T1000 (cell line): Measurements from ENCODE around the gene SPO11.

Experiments used
- DNase-seq: peaks from one replicate; lab custom pipeline; 2025; ENCODE audit warnings: mixed read lengths; lab: John Stamatoyannopoulos, UW

SPO11 gene

DNA sequence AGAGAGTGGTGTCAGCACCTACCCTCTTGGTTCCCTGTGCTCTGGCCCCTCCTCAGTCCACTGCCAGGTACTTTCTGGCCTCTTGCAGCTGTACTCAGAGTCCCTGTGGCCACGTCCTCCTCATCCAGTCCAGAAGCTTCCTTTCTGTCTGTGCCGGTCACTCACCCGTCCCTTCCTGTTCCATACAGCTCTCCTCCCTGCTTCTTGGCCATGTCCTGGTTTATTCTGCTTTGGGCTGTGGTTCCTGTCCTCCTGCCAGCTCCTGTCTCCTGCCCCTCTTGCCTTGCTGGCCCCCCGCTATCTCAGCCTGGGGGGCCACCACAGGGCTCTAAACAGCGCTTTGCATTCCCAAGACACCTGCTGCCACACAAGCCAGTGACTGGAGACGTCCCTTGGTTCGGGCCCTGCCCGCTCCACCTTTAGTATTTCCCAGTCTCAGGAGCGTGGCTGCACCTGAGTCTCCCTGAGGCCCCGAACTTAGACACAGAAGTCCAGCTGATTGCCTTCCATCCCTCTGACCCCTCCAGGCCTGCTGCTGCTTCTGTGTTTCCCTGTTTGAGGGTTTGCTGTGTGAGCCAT, 46.1 kb downstream of the SPO11 start:
- no peak for DNase-seq

DNA sequence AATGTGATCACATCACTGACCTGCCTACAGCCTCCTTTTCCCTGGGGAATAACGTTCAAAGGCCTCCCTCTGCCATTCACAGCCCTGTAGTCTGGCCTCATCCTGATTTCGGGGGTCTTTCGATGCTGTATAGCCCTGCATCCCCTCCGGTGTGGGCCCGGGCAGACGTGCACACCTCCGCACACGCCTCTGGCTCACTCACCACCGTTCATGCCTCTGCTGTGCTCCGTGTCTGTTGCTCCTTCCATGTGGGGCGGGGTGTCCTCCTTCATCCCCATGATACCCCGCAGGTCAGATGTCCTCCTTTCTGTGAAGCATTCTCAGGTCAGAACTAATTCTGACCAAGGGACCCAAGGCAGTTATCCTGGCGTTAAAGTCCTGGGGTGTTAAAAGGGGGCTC, 47.7 kb downstream of the SPO11 start:
- DNase-seq, result no peak

DNA sequence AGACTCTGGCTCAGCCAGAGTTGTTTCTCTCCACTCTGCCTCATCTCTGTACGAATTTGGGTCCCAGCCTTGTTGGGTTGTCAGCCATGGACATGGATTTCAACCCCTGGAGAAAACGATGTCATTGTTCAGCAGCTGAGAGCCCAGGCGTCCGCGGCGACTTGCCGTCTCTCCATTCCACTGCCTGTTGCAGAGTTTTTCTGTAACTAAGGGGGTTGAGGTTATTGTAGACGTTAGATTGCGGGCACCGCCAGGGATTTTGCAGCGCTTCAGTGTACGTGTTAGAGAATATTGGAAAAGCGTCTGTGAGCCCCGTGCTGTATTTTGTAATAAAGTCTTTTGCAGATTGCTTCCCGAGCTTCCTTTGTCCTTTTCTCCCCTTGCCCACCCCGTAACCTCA, 48.5 kb downstream of the SPO11 start:
- no peak for DNase-seq

DNA sequence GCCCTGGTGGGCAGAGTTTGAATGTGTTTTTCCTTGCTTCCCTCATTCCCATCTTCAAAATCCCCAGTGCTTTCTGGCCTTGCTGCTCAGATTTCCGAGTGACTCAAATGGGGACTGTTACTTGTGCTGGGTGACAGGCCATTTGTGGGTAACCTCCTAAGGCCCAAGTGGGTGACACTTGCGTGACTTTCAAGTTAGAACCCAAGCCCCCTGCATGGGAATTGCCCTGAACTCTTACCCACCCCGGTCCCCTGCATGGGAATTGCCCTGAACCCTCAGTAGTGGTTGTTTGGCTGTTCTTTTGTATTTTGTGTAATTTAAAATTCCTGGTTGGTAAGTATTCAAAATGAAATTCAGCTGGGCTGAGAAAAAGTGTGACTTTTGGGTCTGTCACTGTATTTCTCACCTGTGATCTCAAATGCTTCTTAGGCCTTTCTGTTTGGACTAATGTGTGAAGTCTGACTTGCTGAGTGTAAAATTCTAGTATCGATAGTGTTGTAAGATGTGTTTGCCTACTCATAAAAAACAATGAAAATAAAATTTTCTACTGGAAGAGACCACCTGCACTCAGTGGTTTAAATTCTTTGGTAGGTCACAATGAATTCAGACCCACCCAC, 49.2 kb downstream of the SPO11 start:
- DNase-seq, result no peak

DNA sequence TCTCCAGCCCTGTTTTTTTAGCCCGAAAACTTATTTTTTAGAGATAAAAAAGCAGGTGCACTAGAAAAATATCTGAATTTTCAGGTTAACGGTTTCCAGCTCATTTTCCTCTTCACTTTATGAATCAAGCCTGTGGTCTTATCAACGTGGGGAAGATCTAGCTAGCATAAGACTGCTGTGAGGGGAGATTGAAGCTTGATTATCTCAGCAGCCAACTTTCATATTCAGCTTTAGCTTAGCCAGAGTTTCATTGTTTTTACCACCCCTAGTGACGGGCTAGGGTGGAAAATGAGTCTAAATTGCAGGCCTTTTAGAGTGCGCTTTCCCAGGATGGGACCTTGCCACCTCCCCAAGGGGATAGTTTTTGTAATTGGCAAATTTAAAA, 49.7 kb downstream of the SPO11 start:
- no peak for DNase-seq

DNA sequence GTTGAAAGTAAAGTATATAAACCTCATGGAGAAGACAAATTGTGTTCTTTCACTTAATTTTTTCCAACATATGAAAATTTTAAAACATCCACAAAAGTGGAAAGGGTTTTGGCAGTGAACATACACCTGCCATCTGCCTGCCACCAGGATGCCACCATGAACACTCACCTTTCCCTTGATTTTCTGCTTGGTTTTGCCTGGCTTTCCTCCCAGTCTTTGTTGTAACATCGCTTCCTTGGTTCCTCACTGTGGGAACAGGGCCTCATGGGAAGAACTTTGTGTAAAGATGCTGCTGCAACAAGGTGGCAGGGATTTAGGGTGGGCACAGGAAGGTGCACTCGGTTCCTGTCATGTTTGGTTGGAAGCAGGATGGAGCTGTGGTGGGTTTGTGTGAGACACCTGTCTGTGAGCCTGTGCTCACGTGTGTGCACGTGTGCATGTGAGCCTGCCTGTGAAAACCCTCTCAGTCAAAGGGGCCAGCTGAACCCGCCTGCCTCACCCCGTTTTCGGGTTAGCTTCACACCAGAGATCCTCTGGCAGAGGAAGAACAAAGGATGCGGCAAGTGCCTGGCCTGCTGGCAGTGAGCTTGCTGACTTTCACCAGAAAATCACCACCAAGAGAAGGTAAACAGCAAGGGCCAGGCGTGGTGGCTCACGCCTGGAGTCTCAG, 50.6 kb downstream of the SPO11 start:
- no peak for DNase-seq

DNA sequence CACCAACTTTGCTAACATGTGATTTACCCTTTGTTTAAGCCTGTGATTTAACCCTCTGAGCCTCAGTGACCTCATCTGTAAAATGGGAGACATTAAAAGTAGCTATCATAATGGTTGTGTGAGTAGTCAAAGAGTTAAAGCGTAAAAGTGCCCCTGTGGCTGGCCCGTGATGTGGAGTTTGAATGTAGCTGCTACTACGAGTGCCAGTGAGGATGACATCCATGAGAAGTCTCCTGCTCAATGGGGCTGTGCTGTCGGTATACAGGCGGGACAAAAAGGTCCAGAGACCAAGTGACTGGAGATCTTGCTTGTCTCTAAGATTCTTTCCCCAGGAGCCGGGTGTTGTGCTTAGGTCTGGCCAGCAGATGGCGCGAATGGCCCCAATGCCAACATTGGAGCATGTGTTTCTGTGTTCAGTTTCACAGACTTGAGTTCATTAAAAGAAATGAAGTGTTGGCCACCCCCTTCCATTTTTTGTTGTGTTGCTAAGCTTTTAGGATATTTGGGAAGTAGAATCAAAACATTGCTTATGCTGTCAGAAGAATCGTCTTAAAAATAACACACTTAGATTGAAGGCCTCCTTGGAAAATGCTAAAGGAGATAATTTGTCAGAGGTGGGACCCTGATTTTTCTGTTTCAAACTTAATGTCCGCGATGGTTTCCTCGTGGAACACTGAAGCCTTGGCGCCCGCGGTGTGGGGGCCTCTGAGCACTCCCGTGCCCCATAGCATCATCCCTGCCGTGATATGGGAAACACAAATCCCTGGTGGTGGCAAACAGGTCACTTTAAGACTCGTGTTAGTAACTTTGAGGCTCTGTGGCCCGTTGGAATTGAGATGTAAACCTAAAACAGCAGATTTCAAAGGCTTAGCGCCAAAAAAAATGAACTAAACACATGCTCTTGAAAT, 52.2 kb downstream of the SPO11 start:
- peak; percentile 74 for DNase-seq

DNA sequence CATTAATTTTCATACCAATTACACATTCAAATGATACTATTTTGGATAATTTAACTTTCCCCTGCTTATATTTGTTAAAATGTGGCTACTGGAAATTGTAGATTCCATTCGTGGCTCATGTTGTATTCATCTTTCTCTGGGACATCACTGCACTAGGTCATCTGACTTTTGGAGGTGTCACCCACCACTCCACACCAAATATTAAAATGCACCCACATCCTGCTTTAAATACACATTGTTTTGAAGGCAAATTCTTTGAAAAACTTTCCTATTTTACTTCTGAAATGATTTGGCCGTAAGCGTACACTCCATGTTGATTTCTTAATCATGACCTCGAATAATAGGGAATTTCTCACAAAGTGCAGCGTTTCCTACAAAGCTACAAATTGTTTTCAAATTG, 52.9 kb downstream of the SPO11 start:
- no peak for DNase-seq

DNA sequence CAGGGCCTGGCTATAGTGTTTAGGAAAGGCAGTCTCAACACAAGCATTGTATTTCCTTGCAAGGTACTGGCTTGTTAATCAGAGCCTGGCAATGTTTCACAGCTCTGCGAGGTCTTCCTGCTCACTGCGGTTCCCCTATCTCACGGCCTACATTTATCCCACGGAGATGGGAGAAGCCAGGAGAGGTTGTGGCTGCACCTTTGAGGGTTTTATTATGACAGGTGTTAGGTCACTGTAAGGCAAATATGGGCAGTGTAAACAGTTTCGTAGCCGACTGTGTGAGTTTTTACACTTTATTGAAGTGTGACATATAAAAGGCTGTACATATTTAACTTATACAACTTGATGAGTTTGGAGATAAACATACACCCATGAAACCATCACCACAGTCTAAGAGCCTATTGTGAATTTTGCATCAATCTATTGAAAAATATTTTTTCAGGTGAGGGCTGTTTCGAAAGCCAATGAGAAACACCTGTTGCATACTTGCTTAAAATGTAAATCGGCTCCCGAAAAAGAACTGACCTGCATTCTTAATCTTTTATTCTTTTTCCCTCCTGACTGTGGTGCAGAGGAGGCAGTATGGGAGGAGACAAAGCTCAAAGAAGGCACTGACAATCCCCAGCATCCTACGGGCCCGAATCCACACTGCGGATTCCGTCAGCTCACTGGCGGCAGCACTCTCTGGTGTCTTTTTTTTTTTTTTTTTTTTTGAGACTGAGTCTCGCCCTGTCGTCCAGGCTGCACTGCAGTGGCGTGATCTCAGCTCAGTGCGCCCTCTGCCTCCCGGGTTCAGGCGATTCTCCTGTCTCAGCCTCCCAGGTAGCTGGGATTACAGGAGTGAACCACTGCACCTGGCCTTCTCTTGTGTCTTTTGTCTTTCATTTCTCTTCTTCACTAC, 54.1 kb downstream of the SPO11 start:
- no peak for DNase-seq

DNA sequence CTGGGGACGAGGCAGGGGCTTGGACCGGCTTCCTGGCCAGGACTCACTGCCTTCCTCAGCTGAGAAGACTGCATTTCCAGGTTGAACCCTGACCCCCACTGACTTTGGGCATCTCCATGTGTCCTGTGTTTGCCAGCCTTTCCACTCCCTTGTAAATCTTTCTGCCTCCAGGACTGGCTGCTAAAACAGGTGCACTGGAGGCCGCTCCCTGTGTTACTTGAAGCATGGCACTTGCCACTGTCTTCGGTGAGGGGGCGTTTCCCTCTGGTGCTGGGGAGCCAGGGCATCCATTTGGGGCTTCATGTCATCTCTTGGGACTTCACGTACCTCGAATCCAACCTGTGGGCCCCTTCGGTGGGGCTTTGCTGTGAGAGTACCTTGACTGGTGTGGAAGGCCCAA, 54.9 kb downstream of the SPO11 start:
- no peak for DNase-seq

DNA sequence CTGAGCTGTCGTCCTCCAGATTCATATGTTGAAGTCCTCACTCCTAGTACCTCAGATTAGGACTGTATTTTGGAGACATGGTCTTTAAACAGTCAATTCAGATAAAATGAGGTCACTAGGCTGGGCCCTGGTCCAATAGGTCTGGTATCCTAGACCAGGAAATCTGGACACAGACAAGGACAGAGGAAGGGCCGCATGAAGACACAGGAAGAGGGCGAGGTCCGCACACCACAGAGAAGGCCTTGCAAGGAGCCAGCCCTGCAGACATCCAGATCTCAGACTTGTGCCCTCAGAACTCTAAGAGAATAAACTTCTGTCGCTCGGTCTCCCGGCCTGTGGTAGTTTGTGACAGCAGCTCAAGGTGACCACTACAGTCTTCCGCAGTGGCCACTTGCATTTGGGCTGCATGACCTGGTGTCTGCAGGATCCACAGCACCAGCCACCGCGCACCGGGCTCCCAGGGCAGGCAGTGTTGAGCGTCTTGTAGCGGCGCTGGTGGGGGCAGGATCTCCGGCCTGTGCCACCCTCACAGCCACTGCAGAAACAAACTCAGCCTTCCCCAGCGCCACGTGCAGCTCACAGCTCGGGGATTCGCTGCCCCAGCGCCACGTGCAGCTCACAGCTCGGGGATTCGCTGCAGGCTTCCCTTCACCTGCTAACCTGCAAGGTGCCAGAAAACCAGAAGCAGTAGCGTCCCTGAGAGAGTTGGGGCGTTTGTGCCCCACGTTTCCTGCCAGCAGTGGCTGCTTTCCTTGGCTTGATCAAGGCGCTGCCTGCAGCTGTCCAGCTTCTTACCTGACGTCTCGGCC, 55.6 kb downstream of the SPO11 start:
- no peak for DNase-seq

DNA sequence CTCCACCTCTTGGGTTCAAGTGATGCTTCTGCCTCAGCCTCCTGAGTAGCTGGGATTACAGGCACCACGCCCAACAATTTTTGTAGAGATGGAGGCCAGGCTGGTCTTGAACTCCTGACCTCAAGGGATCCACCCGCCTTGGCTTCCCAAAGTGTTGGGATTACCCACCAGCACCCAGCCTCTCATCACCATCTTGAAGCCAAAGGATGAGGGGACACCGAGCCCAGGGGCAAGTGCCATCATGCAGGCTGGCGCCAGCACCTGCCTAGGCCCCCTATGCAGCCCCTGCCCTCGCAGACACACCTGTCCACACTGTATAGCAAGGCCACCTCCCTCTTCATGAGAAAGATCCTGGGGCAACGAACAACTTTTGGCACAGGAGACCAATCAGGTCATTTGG, 56.3 kb downstream of the SPO11 start:
- DNase-seq, result no peak

DNA sequence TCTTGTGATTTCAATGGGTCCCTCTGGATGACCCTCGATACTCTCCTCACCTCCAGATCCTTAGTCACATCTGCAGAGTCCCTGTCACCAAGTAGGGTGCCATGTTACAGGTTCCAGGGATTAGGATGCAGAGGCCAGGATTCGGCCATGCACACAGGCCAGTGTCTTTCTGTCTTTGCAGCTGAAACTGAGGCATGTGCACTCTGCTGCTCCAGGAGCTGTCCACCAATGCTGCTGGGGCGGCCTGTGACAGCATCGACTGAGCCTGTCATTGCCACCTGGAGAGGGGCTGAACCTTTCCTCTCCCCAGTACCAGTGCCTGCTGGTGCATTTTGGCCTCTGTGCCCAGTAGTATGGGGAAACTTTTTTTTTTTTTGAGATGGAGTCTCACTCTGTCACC, 57.2 kb downstream of the SPO11 start:
- no peak for DNase-seq

DNA sequence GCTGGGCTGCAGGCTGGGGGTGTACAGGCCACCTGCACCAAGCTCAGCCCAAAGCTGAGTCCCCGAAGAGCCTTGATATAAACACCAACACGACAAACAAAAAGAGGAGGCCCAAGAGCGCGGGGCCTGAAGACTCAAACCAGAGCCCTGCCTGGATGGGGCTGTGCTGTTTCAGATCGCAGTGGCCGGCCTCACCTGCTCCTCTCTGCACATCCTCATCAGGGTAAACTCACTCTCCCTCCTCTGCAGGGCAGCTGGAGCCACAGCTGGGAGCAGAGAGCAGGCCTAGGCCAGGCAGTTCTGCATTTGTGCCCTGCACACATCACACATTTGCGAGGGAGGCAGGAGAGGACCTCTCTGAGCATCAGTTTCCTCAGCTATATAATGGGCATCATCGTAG, 57.9 kb downstream of the SPO11 start:
- DNase-seq, result no peak

DNA sequence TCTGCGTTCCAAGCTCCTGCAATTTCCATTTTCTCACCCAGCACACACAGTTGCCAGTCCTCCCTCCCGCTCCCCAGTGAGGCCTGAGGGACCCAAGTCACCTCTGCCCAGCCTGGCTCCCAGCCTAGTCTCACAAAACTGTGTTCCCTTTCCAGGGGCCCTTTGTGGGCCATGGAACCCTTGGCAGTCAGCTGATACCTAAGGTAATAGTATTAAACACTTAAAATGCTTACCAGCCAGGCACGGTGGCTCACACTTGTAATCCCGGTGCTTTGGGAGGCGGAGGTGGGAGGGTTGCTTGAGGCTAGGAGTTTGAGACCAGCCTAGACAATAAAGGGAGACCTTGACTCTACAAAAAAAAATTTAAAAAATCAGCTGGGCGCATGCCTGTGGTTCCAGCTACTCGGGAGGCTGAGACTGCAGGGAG, 58.4 kb downstream of the SPO11 start:
- no peak for DNase-seq

DNA sequence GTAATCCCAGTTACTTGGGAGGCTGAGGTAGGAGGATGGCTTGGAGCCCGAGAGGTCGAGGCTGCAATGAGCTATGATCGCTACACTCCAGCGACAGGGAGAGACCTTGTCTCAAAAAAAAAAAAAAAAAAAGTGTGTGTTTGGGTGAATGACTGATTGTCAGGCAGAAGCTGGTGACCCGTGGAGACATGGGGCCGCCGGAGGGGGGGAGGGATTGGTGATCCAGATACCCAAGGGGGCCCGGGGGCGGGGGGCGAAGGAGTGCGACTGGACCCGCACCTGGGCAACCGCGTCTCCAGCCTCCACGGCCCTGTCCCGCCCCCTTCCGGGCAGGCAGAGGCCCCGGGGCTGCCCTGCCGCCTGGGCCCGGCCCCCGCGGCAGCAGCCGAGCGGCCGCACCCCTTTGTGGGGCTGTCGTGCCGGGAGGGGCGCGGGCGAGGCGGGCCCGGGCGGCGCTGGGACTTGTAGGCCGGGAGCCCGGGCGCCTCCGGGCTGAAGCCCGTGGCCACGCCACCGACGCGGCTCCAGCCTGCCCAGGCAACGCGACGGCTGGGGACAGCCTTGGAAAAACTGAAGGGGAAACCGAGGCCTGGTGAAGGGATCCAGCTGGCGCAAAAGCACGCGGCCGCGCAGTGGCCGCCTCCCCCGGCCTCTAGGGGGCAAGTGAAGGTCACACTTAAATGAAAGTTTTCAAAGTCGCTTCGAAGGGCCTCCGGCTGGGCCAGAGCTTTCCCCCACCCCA, 59.5 kb downstream of the SPO11 start:
- no peak for DNase-seq

DNA sequence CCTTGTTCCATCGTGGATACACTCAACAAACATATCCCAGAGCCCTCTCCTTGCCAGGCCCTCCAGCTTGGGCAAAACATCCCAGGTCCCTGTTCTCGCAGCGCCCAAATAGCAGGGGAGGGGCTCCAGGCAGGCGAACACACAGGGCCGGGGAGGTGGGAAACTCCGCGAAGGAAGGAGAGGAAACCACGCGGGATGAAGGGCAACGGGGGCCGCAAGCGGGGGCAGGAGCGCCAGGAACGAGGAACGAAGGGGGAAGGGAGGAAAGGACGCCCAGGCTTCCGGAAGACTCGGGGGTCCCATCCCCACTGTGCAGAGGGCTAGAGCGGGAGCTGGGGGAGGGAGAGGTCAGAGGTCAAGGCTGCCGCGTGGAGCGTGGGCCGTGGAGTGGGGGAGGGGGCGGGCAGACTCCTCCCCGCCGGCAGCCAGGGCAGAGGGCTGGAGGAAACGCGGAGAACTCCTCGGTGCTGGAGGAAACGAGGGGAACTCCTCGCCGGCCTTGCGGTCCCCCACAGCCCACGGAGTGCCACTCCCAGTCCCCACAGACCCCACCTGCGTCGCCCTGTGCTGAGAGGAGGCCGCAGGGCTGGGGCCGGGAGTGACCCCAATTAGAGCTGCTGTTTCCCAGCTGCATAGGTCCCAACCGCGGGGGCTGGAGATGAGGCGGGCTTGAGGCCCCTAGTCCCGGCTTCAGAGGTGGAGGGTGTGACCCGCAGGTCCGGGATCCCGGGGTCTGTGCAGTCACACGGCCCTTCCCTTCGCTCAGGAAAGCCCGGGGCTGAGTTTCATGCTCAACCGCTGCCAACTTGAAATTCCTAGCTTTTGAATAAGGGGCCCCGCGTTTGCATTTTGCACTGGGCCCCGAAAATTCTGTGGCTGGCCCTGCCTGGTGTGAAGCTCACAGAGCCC, 60.3 kb downstream of the SPO11 start:
- no peak for DNase-seq

DNA sequence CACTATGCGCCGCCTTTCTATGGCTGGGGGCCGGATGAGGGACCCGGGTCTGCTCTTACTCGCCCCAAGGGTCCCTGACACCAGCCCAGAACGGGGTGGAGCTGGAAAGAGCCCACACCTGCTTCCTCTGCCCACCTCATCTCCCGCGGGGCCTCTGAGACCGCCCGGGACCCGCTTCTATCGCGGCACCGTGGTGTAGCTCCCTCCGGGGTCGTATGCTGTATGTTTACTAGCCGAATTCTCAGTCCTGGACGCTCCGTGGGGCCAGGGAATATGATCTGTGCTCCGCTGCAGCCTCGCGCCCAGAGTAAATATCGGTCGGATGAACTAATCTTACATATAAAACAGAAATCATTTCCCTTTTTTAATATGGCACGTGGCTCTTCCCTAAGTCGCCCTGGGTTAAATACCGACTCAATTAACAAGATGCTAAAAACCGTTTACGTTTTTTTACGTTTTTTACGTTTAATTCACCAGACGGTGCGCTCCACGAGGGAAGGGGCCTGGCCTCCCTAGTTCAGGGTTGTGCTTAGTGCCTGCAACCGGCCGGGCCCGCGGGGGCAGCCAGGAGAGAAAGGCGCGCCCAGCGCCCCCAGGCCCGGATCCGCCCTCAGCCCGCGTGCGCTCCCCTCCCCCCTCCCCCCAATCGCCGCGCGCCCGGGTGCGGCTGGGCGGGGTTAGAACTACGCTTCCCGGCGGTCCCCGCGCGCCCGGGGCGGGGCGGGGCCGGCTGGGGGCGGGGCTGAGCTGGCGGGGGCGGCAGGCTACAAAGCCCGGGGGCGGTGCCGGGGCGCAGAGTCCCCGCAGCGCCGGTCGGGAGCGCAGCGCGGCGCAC, 61.2 kb downstream of the SPO11 start, which contains the start of gene RBM38:
Gene RBM38, plus strand, starts transcription at position 793 of the 835 bp plus-strand sequence. CDS start 186 bp downstream, outside the sequence.
- DNase-seq, result peak; percentile 71
